H9 (cell line): ENCODE measurements around the gene NACC2. TPM values are rescaled to one million over a fixed set of nuclear protein-coding genes. Genes with fewer than 3 reads are reported as not detected.

ENCODE experiments used
- DNase-seq: peaks from one replicate; pipeline ENCODE4 v3.0.0-alpha.2; 2017
- H2AFZ ChIP-seq: one replicate; pipeline ENCODE4 v1.6.1; 2013; ENCODE audit warnings: mild to moderate bottlenecking, low read length, control low read depth, moderate library complexity
- H2AK5ac ChIP-seq: 2 replicates; pipeline ENCODE4 v1.6.1; 2013; ENCODE audit warnings: low read length, control low read depth, mixed read lengths; ENCODE audit not compliant: insufficient read length
- H2BK120ac ChIP-seq: one replicate; pipeline ENCODE4 v1.6.1; 2013; ENCODE audit warnings: low read depth, mild to moderate bottlenecking, low read length, control low read depth, inconsistent platforms; ENCODE audit not compliant: poor library complexity, severe bottlenecking
- H2BK12ac ChIP-seq: 2 replicates; pipeline ENCODE4 v1.6.1; 2013; ENCODE audit warnings: low read length, control low read depth, mixed read lengths, low read depth; ENCODE audit not compliant: insufficient read length
- H2BK15ac ChIP-seq: 2 replicates; pipeline ENCODE4 v1.6.1; 2013; ENCODE audit warnings: low read depth, low read length, control low read depth
- H2BK20ac ChIP-seq: one replicate; pipeline ENCODE4 v1.6.1; 2013; ENCODE audit warnings: low read depth, mild to moderate bottlenecking, low read length, control low read depth, inconsistent platforms; ENCODE audit not compliant: poor library complexity, severe bottlenecking
- H2BK5ac ChIP-seq: 2 replicates; pipeline ENCODE4 v1.6.1; 2013; ENCODE audit warnings: low read length, control low read depth, mixed read lengths; ENCODE audit not compliant: insufficient read length
- H3K14ac ChIP-seq: 2 replicates; pipeline ENCODE4 v1.6.1; 2013; ENCODE audit warnings: low read length, control low read depth; ENCODE audit not compliant: insufficient read depth
- H3K18ac ChIP-seq: 2 replicates; pipeline ENCODE4 v1.6.1; 2013; ENCODE audit warnings: low read depth, mild to moderate bottlenecking, mixed read lengths, low read length, control low read depth; ENCODE audit not compliant: insufficient read length
- H3K23ac ChIP-seq: 2 replicates; pipeline ENCODE4 v1.6.1; 2013; ENCODE audit warnings: low read length, control low read depth, mixed read lengths, low read depth; ENCODE audit not compliant: insufficient read length
- H3K23me2 ChIP-seq: 2 replicates; pipeline ENCODE4 v1.6.1; 2013; ENCODE audit warnings: low read depth, mild to moderate bottlenecking, mixed read lengths, low read length, control low read depth; ENCODE audit not compliant: insufficient read length, poor library complexity, severe bottlenecking
- H3K27ac ChIP-seq: 2 replicates; pipeline ENCODE4 v1.5.1; 2013; ENCODE audit warnings: low read length, control low read depth, mixed read lengths, low read depth; ENCODE audit not compliant: insufficient read length
- H3K27me3 ChIP-seq: 2 replicates; pipeline ENCODE4 v1.6.1; 2013; ENCODE audit warnings: low read length, control low read depth, inconsistent platforms; ENCODE audit not compliant: insufficient read depth
- H3K4ac ChIP-seq: 2 replicates; pipeline ENCODE4 v1.6.1; 2013; ENCODE audit warnings: low read depth, mild to moderate bottlenecking, control low read depth, inconsistent platforms, low read length, moderate library complexity
- H3K4me1 ChIP-seq: 2 replicates; pipeline ENCODE4 v1.6.1; 2013; ENCODE audit warnings: low read length, control low read depth, inconsistent platforms; ENCODE audit not compliant: insufficient read depth
- H3K4me2 ChIP-seq: 2 replicates; pipeline ENCODE4 v1.6.1; 2013; ENCODE audit warnings: low read length, control low read depth, mixed read lengths; ENCODE audit not compliant: insufficient read length, insufficient read depth
- H3K56ac ChIP-seq: 2 replicates; pipeline ENCODE4 v1.6.1; 2013; ENCODE audit warnings: low read depth, mild to moderate bottlenecking, mixed read lengths, low read length, control low read depth; ENCODE audit not compliant: insufficient read length
- H3K79me1 ChIP-seq: 2 replicates; pipeline ENCODE4 v1.6.1; 2013; ENCODE audit warnings: low read depth, mild to moderate bottlenecking, moderate library complexity, low read length, control low read depth, inconsistent platforms; ENCODE audit not compliant: insufficient read depth, poor library complexity, severe bottlenecking
- H3K79me2 ChIP-seq: 2 replicates; pipeline ENCODE4 v1.6.1; 2013; ENCODE audit warnings: low read length, control low read depth, inconsistent platforms; ENCODE audit not compliant: insufficient read depth
- H3K9ac ChIP-seq: 2 replicates; pipeline ENCODE4 v1.6.1; 2013; ENCODE audit warnings: low read length, control low read depth, mixed read lengths; ENCODE audit not compliant: insufficient read length; ENCODE audit errors: extremely low read depth
- H3K9me3 ChIP-seq: one replicate; pipeline ENCODE4 v1.6.1; 2013; ENCODE audit warnings: low read depth, low read length, inconsistent platforms; ENCODE audit not compliant: control insufficient read depth
- H3T11ph ChIP-seq: one replicate; pipeline ENCODE4 v1.6.1; 2013; ENCODE audit warnings: mild to moderate bottlenecking, low read length, control low read depth, inconsistent platforms
- H4K20me1 ChIP-seq: one replicate; pipeline ENCODE4 v1.6.1; 2013; ENCODE audit not compliant: control insufficient read depth, insufficient read length, insufficient read depth
- H4K5ac ChIP-seq: 2 replicates; pipeline ENCODE4 v1.6.1; 2013; ENCODE audit warnings: low read depth, mild to moderate bottlenecking, mixed read lengths, low read length, control low read depth; ENCODE audit not compliant: insufficient read length
- H4K8ac ChIP-seq: replicated peaks from 2 replicates; pipeline ENCODE4 v1.6.1; 2013; ENCODE audit warnings: low read length, control low read depth, mixed read lengths, low read depth; ENCODE audit not compliant: insufficient read length
- H4K91ac ChIP-seq: 2 replicates; pipeline ENCODE4 v1.6.1; 2013; ENCODE audit warnings: low read depth, mild to moderate bottlenecking, moderate library complexity, mixed read lengths, low read length, control low read depth; ENCODE audit not compliant: insufficient read length
- H3K27ac Mint-ChIP-seq, 3 experiments: 2 replicates in 2 of 3; 3 replicates in 1 of 3; pipeline ENCODE4 v1.8.0; 2020 to 2021; ENCODE audit warnings: mixed read lengths in 3 of 3, mild to moderate bottlenecking in 1 of 3, moderate library complexity in 1 of 3
- H3K27me3 Mint-ChIP-seq: 2 replicates; pipeline ENCODE4 v1.8.0; 2021; ENCODE audit warnings: low read depth, mild to moderate bottlenecking, moderate library complexity, mixed read lengths
- H3K36me3 Mint-ChIP-seq, 3 experiments: 2 replicates in 2 of 3; 3 replicates in 1 of 3; pipeline ENCODE4 v1.8.0; 2020 to 2021; ENCODE audit warnings: low read depth in 3 of 3, mixed read lengths in 3 of 3; ENCODE audit not compliant: insufficient read depth in 1 of 3
- H3K4me1 Mint-ChIP-seq, 2 experiments: 2 replicates each; pipeline ENCODE4 v1.8.0; 2020; ENCODE audit warnings: mixed read lengths in 2 of 2
- H3K4me3 Mint-ChIP-seq, 2 experiments: 2 replicates in 1 of 2; 3 replicates in 1 of 2; pipeline ENCODE4 v1.8.0; 2020 to 2021; ENCODE audit warnings: mild to moderate bottlenecking in 2 of 2, mixed read lengths in 2 of 2, moderate library complexity in 1 of 2
- H3K9me3 Mint-ChIP-seq, 2 experiments: 2 replicates in 1 of 2; 3 replicates in 1 of 2; pipeline ENCODE4 v1.8.0; 2020; ENCODE audit warnings: mild to moderate bottlenecking in 2 of 2, mixed read lengths in 2 of 2, moderate library complexity in 1 of 2
- WGBS: extraction: QIAGEN DNeasy Blood & Tissue Kit; methylation state at CpG from one replicate; pipeline ENCODE4 v1.1.7; 2013; ENCODE audit warnings: missing lambda C conversion rate, low lambda C conversion rate, mixed read lengths; ENCODE audit not compliant: insufficient read length; ENCODE audit errors: extremely low coverage; 5-methylcytosine and 5-hydroxymethylcytosine counted together
- total RNA-seq: library from RNA; stranded (reverse); gene quantifications from 2 replicates; pipeline ENCODE4 v1.2.1, GENCODE V29; 2021
- TF ChIP-seq, protein P1 (sequence below): fragments of 200-600 bp; sonication (generic); conservative IDR thresholded peaks from 3 replicates; pipeline ENCODE4 v1.8.0; 2021; ENCODE audit warnings: antibody characterized with exemption, mild to moderate bottlenecking

Gene NACC2
- total RNA-seq, 1 experiment from 2014 or later = 11.5 TPM

DNA sequence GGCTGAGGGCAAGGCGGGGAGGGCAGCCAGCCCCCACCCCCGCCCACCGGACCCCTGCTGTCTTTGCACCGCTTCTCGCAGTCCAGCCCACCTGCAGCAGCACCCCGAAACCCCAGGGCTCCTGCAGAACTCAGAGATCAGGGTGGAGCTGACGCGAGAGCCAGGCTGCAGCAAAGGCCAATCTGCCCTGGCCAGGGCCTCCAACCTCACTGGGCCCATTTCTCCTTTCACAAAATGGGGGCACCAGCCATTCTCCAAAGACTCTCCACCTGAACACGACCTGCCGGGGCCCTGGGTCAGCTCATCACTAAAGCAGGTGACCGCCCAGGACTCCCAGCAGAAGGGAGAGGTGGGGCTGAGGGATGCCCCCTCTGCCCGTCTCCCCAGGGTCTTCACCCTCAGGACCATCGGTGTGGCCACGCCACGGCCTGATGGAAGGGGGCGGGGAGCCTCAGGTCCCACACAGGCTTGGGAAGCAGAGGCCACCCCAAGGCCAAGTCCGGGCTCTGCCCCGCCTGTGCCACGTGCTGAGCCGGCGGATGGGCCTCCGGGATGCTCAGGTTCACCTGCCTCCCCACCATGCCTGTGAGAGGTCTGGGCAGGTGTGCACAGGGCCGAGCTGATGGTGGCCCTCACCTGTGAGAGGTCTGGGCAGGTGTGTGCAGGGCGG lies 13.1 kb downstream of the NACC2 start:
- Histone ChIP-seq H3K4me1 (no peaks in the 10 kb centered on the region), H2BK5ac (no peak overlapping the region), H3K4ac (no peak overlapping the region), H3K79me1 (no peaks in the 10 kb centered on the region), H2BK120ac (no peak overlapping the region), H4K8ac (no peak overlapping the region), H3K27ac (no peak overlapping the region), H3K18ac (no peak overlapping the region), H3K14ac (no peak overlapping the region), H4K5ac (no peak overlapping the region), H2BK15ac (no peak overlapping the region), H4K91ac (no peak overlapping the region), H2BK20ac (no peak overlapping the region), H3K9me3 (no peaks in the 10 kb centered on the region), H2AK5ac (no peak overlapping the region), H3K79me2 (no peaks in the 10 kb centered on the region), H3K56ac (no peak overlapping the region), H3K23ac (no peak overlapping the region), H3K27me3 (no peaks in the 10 kb centered on the region), H4K20me1 (no peaks in the 10 kb centered on the region), H3K9ac (no peak overlapping the region), H2AFZ (no peak overlapping the region), H3K23me2 (no peaks in the 10 kb centered on the region), H2BK12ac (no peak overlapping the region), H3T11ph (no peak overlapping the region), H3K4me2 (no peak overlapping the region)
- Mint-ChIP-seq H3K9me3 (no peaks in the 10 kb centered on the region), H3K4me1 (peaks cover 8 to 9% of the 10 kb centered on the region in 2 experiments), H3K4me3 (no peak overlapping the region), H3K36me3 (no peaks in the 10 kb centered on the region), H3K27ac (no peak overlapping the region), H3K27me3 (no peaks in the 10 kb centered on the region)
- TF ChIP-seq, protein P1, sequence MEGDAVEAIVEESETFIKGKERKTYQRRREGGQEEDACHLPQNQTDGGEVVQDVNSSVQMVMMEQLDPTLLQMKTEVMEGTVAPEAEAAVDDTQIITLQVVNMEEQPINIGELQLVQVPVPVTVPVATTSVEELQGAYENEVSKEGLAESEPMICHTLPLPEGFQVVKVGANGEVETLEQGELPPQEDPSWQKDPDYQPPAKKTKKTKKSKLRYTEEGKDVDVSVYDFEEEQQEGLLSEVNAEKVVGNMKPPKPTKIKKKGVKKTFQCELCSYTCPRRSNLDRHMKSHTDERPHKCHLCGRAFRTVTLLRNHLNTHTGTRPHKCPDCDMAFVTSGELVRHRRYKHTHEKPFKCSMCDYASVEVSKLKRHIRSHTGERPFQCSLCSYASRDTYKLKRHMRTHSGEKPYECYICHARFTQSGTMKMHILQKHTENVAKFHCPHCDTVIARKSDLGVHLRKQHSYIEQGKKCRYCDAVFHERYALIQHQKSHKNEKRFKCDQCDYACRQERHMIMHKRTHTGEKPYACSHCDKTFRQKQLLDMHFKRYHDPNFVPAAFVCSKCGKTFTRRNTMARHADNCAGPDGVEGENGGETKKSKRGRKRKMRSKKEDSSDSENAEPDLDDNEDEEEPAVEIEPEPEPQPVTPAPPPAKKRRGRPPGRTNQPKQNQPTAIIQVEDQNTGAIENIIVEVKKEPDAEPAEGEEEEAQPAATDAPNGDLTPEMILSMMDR = no peak
- DNase-seq = peak; percentile 26
- no CpG with 5 or more reads among the region's 24 CpGs for WGBS
